GM10248 (cell line): Measurements from ENCODE around the gene ZNF775.

Experiments
- CTCF ChIA-PET: fragments of 300-600 bp; sonication (Branson Sonifier 250); formaldehyde crosslinking; extraction: SDS; loops from one replicate; lab custom pipeline; 2021; ENCODE audit warnings: antibody characterized with exemption; lab: Yijun Ruan, JAX
- POLR2A ChIA-PET: fragments of 350-650 bp; sonication (Branson Sonifier 250); formaldehyde crosslinking; extraction: SDS; loops from one replicate; lab custom pipeline; 2020; ENCODE audit warnings: antibody characterized with exemption; lab: Yijun Ruan, JAX
- DNase-seq: peaks from one replicate; pipeline ENCODE4 v3.0.0; 2012; ENCODE audit errors: extremely low spot score
- CTCF ChIP-seq: IDR thresholded peaks from 2 replicates; pipeline ENCODE4 v1.5.1; 2012; ENCODE audit warnings: mild to moderate bottlenecking, low read depth; ENCODE audit errors: extremely low read depth, missing control alignments, control extremely low read depth

Gene ZNF775

GRCh38 chr7:150417239-150417638 is 38.1 kb downstream of the ZNF775 start:
- CTCF ChIA-PET: interaction anchor here (1.5 to 3.6 kb wide), 4 partner anchors 11 to 61 kb away, joined by 3 to 14 read pairs (median 6); a partner anchor contains a TSS
- DNase-seq: no peak
- POLR2A ChIA-PET: no interaction called here

GRCh38 chr7:150417863-150418262 is 38.7 kb downstream of the ZNF775 start:
- DNase-seq: no peak
- POLR2A ChIA-PET: no interaction called here
- TF ChIP-seq CTCF: no peak
- CTCF ChIA-PET: interaction anchor here (1.0 to 3.6 kb wide), 6 partner anchors 12 to 101 kb away, joined by 3 to 14 read pairs (median 4); a partner anchor contains a TSS

More at GRCh38 chr7:150417239-150417638, 38.1 kb downstream of the ZNF775 start:
- no peak for TF ChIP-seq CTCF

GRCh38 chr7:150420242-150420641 is 41.1 kb downstream of the ZNF775 start:
- TF ChIP-seq CTCF: no peak
- POLR2A ChIA-PET: no interaction called here
- no peak for DNase-seq
- CTCF ChIA-PET: interaction anchor here (0.8 to 3.6 kb wide), 7 partner anchors 11 to 97 kb away, joined by 3 to 14 read pairs (median 3); partner anchors contain the start of genes ACTR3C and LRRC61

- peak; percentile 88 for DNase-seq
- ChIA-PET POLR2A (interaction anchor here (1.4 kb wide), 1 partner anchor 12 kb away, joined by 3 read pairs; no protein-coding TSS in a partner anchor), CTCF (interaction anchor here (0.7 to 2.1 kb wide), 16 partner anchors 9 to 136 kb away, joined by 3 to 12 read pairs (median 3); partner anchors contain the start of genes ACTR3C and LRRC61)
- TF ChIP-seq CTCF: peak; percentile 82
These were observed 42.0 kb downstream of the ZNF775 start for GRCh38 chr7:150420987-150421674.

GRCh38 chr7:150421831-150422230 is 42.7 kb downstream of the ZNF775 start:
- CTCF ChIA-PET: interaction anchor here (0.7 to 2.1 kb wide), 15 partner anchors 9 to 136 kb away, joined by 3 to 12 read pairs (median 3); a partner anchor contains a TSS
- DNase-seq: no peak
- POLR2A ChIA-PET: interaction anchor here (1.4 kb wide), 1 partner anchor 12 kb away, joined by 3 read pairs; no protein-coding TSS in a partner anchor
- TF ChIP-seq CTCF: no peak

GRCh38 chr7:150425670-150426069 is 46.5 kb downstream of the ZNF775 start:
- TF ChIP-seq CTCF: no peak
- CTCF ChIA-PET: no interaction called here
- POLR2A ChIA-PET: no interaction called here
- DNase-seq: no peak
